CD14-positive monocyte (primary cell): ENCODE measurements around the gene RANBP3. TPM values are rescaled to one million over a fixed set of nuclear protein-coding genes. Genes with fewer than 3 reads are reported as not detected.
A peak's percentile ranks its signal among the peaks of the same experiment; 100 is the strongest.

ENCODE experiments used
- DNase-seq, 3 donors: peaks; one replicate each; pipeline ENCODE4 v3.0.0-alpha.2; 2011 to 2022
- H2AFZ ChIP-seq: 2 replicates; pipeline ENCODE4 v1.6.0; 2012; ENCODE audit warnings: mild to moderate bottlenecking, low read depth, low read length, inconsistent platforms; ENCODE audit not compliant: insufficient read depth, poor library complexity, severe bottlenecking
- H3K27ac ChIP-seq, 2 donors: 1 replicate in 1 of 2; 2 replicates in 1 of 2; pipeline ENCODE4 v1.5.1; 2012 to 2013; ENCODE audit warnings: low read length in 2 of 2, control low read depth in 1 of 2, inconsistent platforms in 1 of 2, low read depth in 1 of 2, mild to moderate bottlenecking in 1 of 2
- H3K27me3 ChIP-seq, 2 donors: one replicate each; pipeline versions ENCODE4 v1.6.0 to v1.6.1; 2011 to 2013; ENCODE audit warnings: low read length in 2 of 2; ENCODE audit not compliant: control insufficient read depth in 2 of 2, insufficient read depth in 2 of 2
- H3K36me3 ChIP-seq, 2 donors: replicated peaks in 1 of 2; 1 replicate in 1 of 2; 2 replicates in 1 of 2; pipeline versions ENCODE4 v1.5.1 to v1.6.1; 2012 to 2013; ENCODE audit warnings: low read length in 2 of 2, control low read depth in 1 of 2, inconsistent platforms in 1 of 2, mild to moderate bottlenecking in 1 of 2; ENCODE audit not compliant: insufficient read depth in 2 of 2, control insufficient read depth in 1 of 2
- H3K4me1 ChIP-seq, 2 donors: 1 replicate in 1 of 2; 2 replicates in 1 of 2; pipeline versions ENCODE4 v1.5.1 to v1.6.1; 2012 to 2013; ENCODE audit warnings: low read length in 2 of 2, control low read depth in 1 of 2, inconsistent platforms in 1 of 2, mild to moderate bottlenecking in 1 of 2, moderate library complexity in 1 of 2; ENCODE audit not compliant: insufficient read depth in 2 of 2, control insufficient read depth in 1 of 2
- H3K4me2 ChIP-seq: replicated peaks from 2 replicates; pipeline ENCODE3; 2012; ENCODE audit warnings: low read length, moderate library complexity, mild to moderate bottlenecking; ENCODE audit not compliant: poor library complexity, severe bottlenecking; ENCODE audit errors: extremely low read depth
- H3K4me3 ChIP-seq, 3 experiments: fragments of 200-600 bp in 1 of 3; sonication (generic) in 1 of 3; replicated peaks in 1 of 3; 1 replicate in 2 of 3; 2 replicates in 1 of 3; pipeline ENCODE4 v1.5.1; 2011 to 2013; ENCODE audit warnings: low read length in 3 of 3, mild to moderate bottlenecking in 3 of 3, control low read depth in 2 of 3, low read depth in 2 of 3, inconsistent platforms in 1 of 3, moderate library complexity in 1 of 3
- H3K79me2 ChIP-seq: 2 replicates; pipeline ENCODE4 v1.6.0; 2012; ENCODE audit warnings: mild to moderate bottlenecking, control low read depth, inconsistent platforms, low read length, moderate library complexity; ENCODE audit not compliant: insufficient read depth
- H3K9ac ChIP-seq: 2 replicates; pipeline ENCODE4 v1.6.0; 2017; ENCODE audit warnings: low read length, mild to moderate bottlenecking; ENCODE audit not compliant: insufficient read depth, poor library complexity, severe bottlenecking
- H3K9me3 ChIP-seq, 2 donors: replicated peaks in 1 of 2; 1 replicate in 1 of 2; 2 replicates in 1 of 2; pipeline versions ENCODE4 v1.5.1 to v1.6.1; 2012 to 2013; ENCODE audit warnings: low read length in 2 of 2, control low read depth in 1 of 2; ENCODE audit not compliant: control insufficient read depth in 1 of 2, insufficient read depth in 1 of 2
- H4K20me1 ChIP-seq: 2 replicates; pipeline ENCODE4 v1.6.0; 2012; ENCODE audit warnings: mild to moderate bottlenecking, low read length, control low read depth, moderate library complexity; ENCODE audit not compliant: insufficient read depth
- H3K27ac Mint-ChIP-seq, 7 donors: one replicate each; pipeline ENCODE4 v1.8.0; 2020; ENCODE audit warnings: mild to moderate bottlenecking in 7 of 7, mixed read lengths in 7 of 7, moderate library complexity in 6 of 7, inconsistent platforms in 2 of 7
- H3K27me3 Mint-ChIP-seq, 3 donors: one replicate each; pipeline ENCODE4 v1.8.0; 2021 to 2022; ENCODE audit warnings: low read depth in 3 of 3, mild to moderate bottlenecking in 3 of 3, mixed read lengths in 3 of 3, moderate library complexity in 3 of 3, inconsistent platforms in 1 of 3
- H3K36me3 Mint-ChIP-seq, 2 donors: one replicate each; pipeline ENCODE4 v1.8.0; 2020; ENCODE audit warnings: mixed read lengths in 2 of 2, inconsistent platforms in 1 of 2, mild to moderate bottlenecking in 1 of 2
- H3K4me1 Mint-ChIP-seq: one replicate; pipeline ENCODE4 v1.8.0; 2020; ENCODE audit warnings: mild to moderate bottlenecking, mixed read lengths
- H3K4me3 Mint-ChIP-seq, 2 donors: one replicate each; pipeline ENCODE4 v1.8.0; 2020; ENCODE audit warnings: mild to moderate bottlenecking in 2 of 2, mixed read lengths in 2 of 2, moderate library complexity in 1 of 2
- H3K9me3 Mint-ChIP-seq, 7 donors: one replicate each; pipeline ENCODE4 v1.8.0; 2020 to 2022; ENCODE audit warnings: mixed read lengths in 7 of 7, mild to moderate bottlenecking in 6 of 7, moderate library complexity in 6 of 7, inconsistent platforms in 2 of 7
- WGBS: methylation state at CpG from one replicate; pipeline ENCODE4 v1.1.5; 2013; ENCODE audit warnings: missing lambda C conversion rate; ENCODE audit not compliant: insufficient coverage; 5-methylcytosine and 5-hydroxymethylcytosine counted together
- intact Hi-C, 2 donors: fragments of 100-400 bp; cut with micrococcal nuclease; formaldehyde crosslinking; loops; one replicate each; pipeline versions ENCODE4 v1.15.0 to v1.15.1; 2023
- polyA plus RNA-seq, 3 donors: library from polyadenylated mRNA; depleted of rRNA in 1 of 3; unstranded in 2 of 3; stranded (reverse) in 1 of 3; fragments of 300-500 nt in 2 of 3; fragments of >200 nt in 1 of 3; fragmentation: Illumina TruSeq in 2 of 3; gene quantifications; 1 replicate in 2 of 3; 2 replicates in 1 of 3; pipeline ENCODE4 v1.2.3, GENCODE V29; 2012 to 2021
- TF ChIP-seq, protein P1 (sequence below): fragments of 200-600 bp; IDR thresholded peaks from one replicate; pipeline ENCODE4 v1.8.0; 2022; ENCODE audit warnings: antibody characterized with exemption, mild to moderate bottlenecking

RANBP3 gene
- polyA plus RNA-seq, 3 donors, result 4.5 to 49.5 (median 8.1) TPM

DNA sequence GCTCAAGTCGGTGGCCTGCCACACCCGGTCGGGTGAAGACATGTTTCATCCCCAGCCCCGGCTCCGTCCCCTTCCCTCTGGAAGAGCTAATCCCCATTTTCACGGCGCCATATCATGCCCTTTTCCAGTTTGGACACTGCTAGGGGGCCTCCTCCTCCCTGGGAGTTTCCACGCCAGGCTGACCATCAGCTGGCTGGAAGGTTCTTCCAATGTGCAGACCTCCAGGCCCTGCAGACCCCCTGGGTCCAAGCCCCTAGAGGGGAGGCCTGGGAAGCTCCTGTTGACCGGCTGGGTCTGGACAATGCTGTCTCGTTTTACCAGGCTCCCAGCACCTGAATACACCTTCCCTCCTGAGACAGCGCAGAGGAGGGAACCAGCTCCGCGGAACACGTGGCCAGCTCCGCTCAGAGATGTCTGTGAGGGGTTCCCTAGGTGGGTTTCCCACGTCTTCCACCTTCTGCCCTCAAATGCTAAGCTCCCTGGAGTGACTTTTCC is 44.7 kb upstream of the RANBP3 start:
- Mint-ChIP-seq H3K4me1 (peaks cover 5% of the 10 kb centered on the region), H3K27me3 (peaks cover 0 to 4% (median 0%) of the 10 kb centered on the region in 3 donors), H3K9me3 (no peaks in the 10 kb centered on the region), H3K4me3 (no peak overlapping the region), H3K27ac (peak overlapping the region in 1 of 7 donors; percentile 2), H3K36me3 (peaks cover 11 to 32% of the 10 kb centered on the region in 2 donors)
- H4K20me1 ChIP-seq, result no peaks in the 10 kb centered on the region
- H3K4me3 ChIP-seq, result no peak overlapping the region
- H3K27ac ChIP-seq, result no peak overlapping the region
- WGBS, result 69% methylated on average over 10 of the region's 16 CpGs
- no peak overlapping the region for H2AFZ ChIP-seq
- no peak overlapping the region for H3K9ac ChIP-seq
- DNase-seq, result no peak
- TF ChIP-seq, protein P1, sequence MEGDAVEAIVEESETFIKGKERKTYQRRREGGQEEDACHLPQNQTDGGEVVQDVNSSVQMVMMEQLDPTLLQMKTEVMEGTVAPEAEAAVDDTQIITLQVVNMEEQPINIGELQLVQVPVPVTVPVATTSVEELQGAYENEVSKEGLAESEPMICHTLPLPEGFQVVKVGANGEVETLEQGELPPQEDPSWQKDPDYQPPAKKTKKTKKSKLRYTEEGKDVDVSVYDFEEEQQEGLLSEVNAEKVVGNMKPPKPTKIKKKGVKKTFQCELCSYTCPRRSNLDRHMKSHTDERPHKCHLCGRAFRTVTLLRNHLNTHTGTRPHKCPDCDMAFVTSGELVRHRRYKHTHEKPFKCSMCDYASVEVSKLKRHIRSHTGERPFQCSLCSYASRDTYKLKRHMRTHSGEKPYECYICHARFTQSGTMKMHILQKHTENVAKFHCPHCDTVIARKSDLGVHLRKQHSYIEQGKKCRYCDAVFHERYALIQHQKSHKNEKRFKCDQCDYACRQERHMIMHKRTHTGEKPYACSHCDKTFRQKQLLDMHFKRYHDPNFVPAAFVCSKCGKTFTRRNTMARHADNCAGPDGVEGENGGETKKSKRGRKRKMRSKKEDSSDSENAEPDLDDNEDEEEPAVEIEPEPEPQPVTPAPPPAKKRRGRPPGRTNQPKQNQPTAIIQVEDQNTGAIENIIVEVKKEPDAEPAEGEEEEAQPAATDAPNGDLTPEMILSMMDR, result peak; percentile 43
- intact Hi-C loops, result loop anchor here (2.0 to 10.0 kb wide), 4 partner anchors 35 to 220 kb away; partner anchors contain the start of gene NRTN (in 1 of the 2)
- no peaks in the 10 kb centered on the region for H3K9me3 ChIP-seq
- H3K36me3 ChIP-seq, result peaks cover 0 to 4% of the 10 kb centered on the region in 2 donors
- H3K27me3 ChIP-seq, result no peaks in the 10 kb centered on the region
- no peak overlapping the region for H3K4me2 ChIP-seq
- no peaks in the 10 kb centered on the region for H3K4me1 ChIP-seq
- no peaks in the 10 kb centered on the region for H3K79me2 ChIP-seq

DNA sequence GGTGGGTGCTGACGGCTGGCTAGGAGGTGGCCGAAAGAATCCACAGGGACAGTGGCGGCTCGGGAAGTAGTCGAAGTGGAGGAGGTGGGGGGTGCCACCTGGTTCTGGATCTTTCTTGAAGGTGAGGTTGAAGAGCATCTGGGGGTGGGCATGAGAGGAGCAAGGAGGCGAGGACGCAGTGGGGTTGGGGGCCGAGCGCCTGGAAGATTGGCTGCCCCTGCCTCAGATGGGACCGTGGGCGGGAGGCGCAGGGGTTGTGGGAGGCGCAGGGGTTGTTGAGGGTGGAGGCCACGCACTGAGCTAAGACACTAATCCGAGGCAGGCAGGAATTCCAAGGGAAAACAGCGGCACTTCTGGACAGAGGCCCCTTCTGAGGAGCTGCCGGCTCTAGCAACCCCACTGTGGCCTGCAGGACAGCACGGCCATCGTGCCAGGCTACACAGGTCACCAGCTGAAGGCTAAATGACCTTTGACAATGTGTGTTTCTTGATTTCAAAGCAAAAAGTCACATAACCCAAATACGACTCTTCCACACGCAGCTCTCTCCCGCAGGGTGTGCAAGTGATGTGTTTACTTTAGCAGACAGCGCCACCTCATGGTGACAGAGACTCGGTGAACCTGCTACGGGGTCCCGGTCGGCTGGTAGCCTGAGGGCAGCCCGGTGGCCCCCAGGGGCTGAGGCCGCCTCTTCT is 44.1 kb upstream of the RANBP3 start:
- WGBS, result 59% methylated on average over 20 of the region's 29 CpGs
- H3K27me3 Mint-ChIP-seq, result peaks cover 0 to 4% (median 0%) of the 10 kb centered on the region in 3 donors
- no peaks in the 10 kb centered on the region for H3K9me3 Mint-ChIP-seq
- no peak overlapping the region for H3K27ac ChIP-seq
- peaks cover 0 to 4% of the 10 kb centered on the region in 2 donors for H3K36me3 ChIP-seq
- no peak overlapping the region for H3K4me3 Mint-ChIP-seq
- H3K79me2 ChIP-seq, result no peaks in the 10 kb centered on the region
- no peak overlapping the region for H3K4me2 ChIP-seq
- intact Hi-C loops, result loop anchor here (2.0 to 10.0 kb wide), 4 partner anchors 35 to 220 kb away; partner anchors contain the start of gene NRTN (in 1 of the 2)
- H3K4me1 Mint-ChIP-seq, result peaks cover 5% of the 10 kb centered on the region
- no peaks in the 10 kb centered on the region for H3K4me1 ChIP-seq
- peaks cover 10 to 32% of the 10 kb centered on the region in 2 donors for H3K36me3 Mint-ChIP-seq
- no peaks in the 10 kb centered on the region for H3K27me3 ChIP-seq
- DNase-seq, result peak; percentile 39 to 60 (median 55)
- H3K27ac Mint-ChIP-seq, result peak overlapping the region in 2 of 7 donors; percentile 33 to 60
- H3K9ac ChIP-seq, result no peak overlapping the region
- H4K20me1 ChIP-seq, result no peaks in the 10 kb centered on the region
- TF ChIP-seq, protein P1, result peak; percentile 77
- H3K4me3 ChIP-seq, result no peak overlapping the region
- no peaks in the 10 kb centered on the region for H3K9me3 ChIP-seq
- no peak overlapping the region for H2AFZ ChIP-seq
